Stimulated activated CD4-positive, alpha-beta T cell treated with anti-CD3 and anti-CD28 coated beads, Interleukin-15, amount 100 ng/mL, for 24 hours (primary cell): Measurements from ENCODE around the gene MBD6.
"Not testable (repeated sequence)": the region's sequence is repeated elsewhere in the genome, so short reads cannot be mapped to it uniquely, and the experiment has no call there.

Experiments
- DNase-seq: peaks from one replicate; pipeline ENCODE4 v3.0.0-alpha.2; 2020

The MBD6 gene

DNA sequence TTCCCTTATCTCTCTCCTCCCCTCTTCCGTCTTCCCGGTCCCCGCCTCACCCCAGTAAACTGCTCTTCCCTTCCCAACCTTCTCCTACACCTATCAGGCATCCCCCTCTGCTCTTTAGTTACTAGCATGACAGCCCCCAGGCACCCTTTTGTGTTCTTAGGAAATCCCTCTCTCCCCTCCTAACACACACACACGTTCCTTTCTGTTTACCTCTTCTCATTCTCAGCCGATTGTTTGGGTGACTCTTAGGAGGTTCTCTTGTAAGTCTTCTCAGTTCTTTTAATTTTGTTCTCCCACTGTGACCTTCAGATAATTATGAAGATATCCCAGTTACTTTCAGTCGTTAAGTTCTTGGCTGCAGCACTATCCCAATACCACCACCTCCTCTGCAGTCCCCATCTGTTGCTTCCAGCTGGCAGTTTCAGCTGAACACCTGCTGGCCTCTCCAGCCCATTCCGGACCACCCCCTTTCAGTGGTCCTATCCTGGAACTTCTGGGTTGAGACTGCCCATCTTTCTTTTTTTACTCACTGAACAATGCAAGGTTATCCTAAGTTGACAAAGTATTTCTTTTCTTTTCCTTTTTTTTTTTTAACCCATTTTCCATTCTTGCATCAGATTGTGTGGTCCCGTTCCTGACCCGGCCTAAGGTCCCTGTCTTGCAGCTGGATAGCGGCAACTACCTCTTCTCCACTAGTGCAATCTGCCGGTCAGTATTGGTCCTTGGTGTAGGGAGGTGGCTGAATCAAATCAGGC lies 34.0 kb upstream of the MBD6 start:
- no peak for DNase-seq

DNA sequence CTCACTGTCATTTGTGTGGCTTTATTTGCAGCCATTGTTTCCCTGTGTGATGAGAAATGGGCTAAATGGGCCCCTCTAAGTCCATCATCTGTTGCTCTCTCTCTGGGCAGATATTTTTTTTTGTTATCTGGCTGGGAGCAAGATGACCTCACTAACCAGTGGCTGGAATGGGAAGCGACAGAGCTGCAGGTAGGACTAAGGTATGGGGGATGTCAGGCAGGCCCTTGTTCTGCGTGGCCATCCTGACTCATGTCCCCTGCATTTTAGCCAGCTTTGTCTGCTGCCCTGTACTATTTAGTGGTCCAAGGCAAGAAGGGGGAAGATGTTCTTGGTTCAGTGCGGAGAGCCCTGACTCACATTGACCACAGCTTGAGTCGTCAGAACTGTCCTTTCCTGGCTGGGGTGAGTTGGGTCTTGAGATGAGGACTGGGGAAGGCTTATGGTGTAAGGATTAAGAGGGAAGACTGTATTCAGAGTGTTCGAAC lies 33.4 kb upstream of the MBD6 start:
- DNase-seq, result no peak

DNA sequence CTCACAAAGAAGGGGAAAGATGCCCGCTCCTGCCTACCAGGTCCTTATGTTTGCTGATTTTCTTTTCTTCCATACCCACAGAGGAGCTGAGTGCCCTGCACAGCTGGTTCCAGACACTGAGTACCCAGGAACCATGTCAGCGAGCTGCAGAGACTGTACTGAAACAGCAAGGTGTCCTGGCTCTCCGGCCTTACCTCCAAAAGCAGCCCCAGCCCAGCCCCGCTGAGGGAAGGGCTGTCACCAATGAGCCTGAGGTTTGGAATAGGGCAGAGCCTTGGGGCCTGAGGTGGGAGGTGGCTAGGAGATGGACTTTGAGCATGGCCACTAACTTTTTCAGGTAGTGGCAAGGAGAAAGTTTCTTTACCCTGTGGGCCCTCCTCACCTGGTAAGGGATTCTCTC lies 32.5 kb upstream of the MBD6 start:
- no peak for DNase-seq

DNA sequence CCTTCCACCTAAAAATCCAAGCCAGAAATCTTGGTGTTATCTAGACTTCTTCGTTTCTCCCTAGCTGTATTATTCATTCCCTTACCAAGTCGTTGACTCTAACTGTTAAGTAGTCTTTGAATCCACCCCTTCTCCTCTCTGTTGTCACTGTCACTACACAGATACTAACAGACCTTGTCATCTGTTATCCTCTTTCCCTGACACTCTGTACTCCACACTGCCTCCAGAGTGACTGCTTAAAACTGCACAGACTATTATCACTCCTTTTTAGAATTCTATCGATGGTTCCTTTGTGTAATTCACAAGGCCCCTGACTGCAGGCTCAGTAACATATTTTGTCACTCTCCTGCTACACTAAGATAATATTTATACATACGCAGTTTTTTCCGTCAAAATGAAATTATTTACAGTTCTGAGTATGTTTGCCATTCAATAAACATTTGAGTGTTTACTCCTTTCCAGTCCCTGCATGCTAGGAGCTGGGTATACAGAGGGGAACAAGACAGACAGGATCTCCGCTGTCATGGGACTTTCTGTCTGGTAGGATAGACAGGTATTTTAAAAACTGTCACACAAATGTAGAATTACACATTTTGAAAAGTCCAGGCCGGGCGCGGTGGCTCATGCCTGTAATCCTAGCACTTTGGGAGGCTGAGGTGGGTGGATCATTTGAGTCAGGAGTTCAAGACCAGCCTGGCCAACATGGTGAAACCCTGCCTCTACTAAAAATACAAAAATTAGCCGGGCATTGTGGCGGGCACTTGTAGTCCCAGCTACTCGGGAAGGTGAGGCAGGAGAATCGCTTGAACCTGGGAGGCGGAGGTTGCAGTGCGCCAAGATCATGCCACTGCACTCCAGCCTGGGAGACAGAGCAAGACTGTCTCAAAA lies 31.0 kb upstream of the MBD6 start:
- DNase-seq, result no peak

DNA sequence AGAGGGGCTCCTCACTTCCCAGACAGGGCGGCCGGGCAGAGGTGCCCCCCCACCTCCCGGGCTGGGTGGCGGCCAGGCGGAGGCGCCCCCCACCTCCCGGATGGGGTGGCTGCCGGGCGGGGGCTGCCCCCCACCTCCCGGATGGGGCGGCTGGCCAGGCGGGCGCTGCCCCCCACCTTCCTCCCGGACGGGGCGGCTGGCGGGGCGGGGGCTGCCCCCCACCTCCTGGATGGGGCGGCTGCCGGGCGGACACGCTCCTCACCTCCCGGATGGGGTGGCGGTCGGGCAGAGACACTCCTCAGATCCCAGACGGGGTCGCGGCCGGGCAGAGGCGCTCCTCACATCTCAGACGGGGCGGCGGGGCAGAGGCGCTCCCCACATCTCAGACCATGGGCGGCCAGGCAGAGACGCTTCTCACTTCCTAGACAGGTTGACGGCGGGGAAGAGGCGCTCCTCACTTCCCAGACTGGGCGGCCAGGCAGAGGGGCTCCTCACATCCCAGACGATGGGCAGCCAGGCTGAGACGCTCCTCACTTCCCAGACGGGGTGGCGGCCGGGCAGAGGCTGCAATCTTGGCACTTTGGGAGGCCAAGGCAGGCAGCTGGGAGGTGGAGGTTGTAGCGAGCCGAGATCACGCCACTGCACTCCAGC lies 27.4 kb upstream of the MBD6 start:
- not testable (repeated sequence) for DNase-seq

DNA sequence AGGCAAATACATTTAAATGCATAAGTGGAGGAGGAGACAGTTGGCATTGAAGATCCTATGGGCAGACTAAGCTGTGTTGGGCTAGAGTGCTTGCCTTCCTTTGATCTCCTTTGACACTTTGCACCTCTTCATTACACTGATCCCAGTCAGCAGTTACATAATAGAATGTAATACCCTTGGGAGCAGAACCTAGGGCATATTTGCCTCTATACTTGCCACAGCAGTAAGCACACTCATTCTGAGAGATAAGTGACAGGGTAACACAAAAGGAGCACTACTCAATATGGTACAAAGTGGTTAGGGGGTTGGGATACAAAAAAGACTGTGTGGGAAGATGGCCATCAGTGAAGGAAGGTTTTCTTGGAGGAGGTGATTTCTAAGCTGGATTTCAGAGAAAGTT lies 25.8 kb upstream of the MBD6 start:
- no peak for DNase-seq

DNA sequence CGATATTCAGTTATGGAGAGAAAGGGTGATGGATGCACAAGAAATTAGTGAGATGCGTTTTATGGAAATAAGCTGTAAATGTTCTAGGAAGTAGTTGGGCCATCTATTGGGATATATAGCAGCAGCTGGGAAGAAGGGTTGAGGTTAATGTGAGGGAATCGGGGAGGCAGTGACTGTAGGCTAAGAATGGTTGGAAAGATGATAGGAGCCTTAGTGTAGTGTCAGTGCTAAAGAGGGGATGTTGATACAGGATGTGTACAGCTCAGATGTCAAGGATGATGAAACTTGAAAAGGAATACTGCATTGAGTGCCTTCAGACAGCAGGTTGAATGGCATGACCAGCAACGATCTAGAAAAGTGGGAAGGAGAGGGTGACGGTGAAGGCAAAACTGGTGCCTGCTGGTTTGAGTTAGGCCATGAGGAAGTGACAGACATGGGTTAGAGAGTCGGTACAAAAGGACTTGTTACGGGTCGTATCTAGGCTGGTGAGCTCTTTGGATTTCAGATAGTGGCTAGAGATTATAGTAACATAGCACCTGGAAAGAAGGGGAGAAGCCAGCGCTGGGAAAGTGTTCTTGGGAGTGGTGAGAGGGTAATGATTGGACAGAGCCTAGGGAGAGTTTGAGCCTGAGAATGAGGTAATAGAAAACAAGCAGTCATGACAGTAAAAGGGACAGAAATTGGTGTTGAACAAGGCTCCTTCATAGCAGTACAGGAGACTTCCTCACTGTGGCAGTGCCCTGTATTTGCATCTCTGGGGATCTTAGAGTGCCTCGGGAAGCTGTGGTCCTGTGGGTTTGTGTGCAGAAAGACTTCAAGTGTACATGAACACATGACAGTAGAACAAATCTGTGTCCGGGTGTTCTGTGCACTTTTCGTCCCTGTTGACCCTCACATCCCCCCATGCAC lies 25.1 kb upstream of the MBD6 start:
- no peak for DNase-seq

DNA sequence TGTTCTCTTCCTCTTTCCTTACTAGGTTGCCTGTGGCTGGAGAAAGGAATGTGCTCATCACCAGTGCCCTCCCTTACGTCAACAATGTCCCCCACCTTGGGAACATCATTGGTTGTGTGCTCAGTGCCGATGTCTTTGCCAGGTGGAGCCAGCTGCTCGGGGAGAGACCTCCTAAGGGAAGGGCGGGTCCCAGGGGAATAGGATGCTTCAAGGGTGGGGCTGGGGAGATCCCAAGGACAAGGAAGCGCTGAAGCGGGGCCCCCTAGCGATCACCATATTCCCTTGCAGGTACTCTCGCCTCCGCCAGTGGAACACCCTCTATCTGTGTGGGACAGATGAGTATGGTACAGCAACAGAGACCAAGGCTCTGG lies 24.5 kb upstream of the MBD6 start:
- no peak for DNase-seq

DNA sequence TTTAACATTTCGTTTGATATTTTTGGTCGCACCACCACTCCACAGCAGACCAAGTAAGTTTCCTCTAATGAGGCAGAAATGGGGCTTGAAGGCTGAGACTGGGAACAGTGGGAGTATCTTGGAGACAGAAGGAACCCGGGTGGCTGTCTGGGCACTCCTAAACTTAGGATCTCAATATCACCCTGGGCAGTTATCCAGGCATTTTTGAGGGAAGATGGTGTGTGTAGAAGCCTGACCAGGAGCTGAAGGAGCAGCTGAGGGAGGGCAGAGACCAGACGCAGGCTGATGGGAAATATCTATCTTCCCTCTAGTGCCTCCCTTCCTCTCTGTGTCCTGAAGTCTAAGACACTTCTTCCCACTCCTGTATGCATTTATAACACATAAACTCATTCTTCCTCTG lies 24.1 kb upstream of the MBD6 start:
- no peak for DNase-seq

DNA sequence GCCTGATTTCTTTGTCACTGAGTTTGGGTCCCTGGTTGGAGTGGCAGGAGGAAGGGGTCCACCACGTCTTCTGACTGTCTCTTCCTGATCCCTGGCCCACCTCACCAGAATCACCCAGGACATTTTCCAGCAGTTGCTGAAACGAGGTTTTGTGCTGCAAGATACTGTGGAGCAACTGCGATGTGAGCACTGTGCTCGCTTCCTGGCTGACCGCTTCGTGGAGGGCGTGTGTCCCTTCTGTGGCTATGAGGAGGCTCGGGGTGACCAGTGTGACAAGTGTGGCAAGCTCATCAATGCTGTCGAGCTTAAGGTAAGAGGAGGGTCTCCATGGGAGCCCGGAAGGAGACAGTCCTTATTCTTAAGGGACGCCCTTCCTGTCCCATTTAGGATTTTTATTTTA lies 22.4 kb upstream of the MBD6 start:
- DNase-seq, result no peak

DNA sequence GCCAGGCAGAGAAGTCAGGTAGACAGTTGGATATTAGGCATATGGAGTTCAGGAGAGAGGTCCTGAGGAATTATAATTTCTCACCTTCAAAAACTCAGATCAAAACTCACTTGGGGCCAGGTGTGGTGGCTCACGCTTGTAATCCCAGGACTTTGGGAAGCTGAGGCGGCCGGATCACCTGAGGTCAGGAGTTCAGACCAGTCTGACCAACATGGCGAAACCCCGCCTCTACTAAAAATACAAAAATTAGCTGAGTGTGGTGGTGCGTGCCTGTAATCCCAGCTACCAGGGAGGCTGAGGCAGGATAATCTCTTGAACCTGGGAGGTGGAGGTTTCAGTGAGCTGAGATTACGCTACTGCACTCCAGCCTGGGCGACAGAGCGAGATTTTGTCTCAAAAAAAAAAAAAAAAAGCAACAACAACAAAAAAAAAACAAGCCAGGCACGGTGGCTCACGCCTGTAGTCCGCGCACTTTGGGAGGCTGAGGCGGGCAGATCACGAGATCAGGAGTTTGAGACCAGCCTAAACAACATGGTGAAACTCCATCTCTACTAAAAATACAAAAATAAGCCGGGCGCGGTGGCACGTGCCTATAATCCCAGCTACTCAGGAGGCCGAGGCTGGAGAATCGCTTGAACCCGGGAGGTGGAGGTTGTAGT lies 20.2 kb upstream of the MBD6 start:
- DNase-seq, result not testable (repeated sequence)

DNA sequence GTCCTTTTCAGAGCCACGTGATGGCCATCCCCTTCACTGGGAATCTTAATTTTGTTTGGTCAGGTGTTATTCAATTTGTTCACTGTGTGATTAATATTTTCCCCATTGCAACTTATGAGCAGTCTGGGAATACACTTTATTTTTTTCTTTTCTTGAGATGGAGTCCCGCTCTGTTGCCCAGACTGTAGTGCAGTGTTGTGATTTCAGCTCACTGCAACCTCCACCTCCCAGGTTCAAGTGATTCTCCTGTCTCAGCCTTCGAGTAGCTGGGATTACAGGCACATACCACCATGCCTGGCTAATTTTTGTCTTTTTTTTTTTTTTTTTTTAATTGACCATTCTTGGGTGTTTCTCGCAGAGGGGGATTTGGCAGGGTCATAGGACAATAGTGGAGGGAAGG lies 16.1 kb upstream of the MBD6 start:
- not testable (repeated sequence) for DNase-seq

DNA sequence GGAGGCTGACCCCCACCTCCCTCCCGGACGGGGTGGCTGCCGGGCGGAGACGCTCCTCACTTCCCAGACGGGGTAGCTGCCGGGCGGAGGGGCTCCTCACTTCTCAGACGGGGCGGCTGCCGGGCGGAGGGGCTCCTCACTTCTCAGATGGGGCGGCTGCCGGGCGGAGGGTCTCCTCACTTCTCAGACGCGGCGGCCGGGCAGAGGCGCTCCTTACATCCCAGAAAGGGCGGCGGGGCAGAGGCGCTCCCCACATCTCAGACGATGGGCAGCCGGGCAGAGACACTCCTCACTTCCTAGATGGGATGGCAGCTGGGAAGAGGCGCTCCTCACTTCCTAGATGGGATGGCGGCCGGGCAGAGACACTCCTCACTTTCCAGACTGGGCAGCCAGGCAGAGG lies 14.8 kb upstream of the MBD6 start:
- not testable (repeated sequence) for DNase-seq

DNA sequence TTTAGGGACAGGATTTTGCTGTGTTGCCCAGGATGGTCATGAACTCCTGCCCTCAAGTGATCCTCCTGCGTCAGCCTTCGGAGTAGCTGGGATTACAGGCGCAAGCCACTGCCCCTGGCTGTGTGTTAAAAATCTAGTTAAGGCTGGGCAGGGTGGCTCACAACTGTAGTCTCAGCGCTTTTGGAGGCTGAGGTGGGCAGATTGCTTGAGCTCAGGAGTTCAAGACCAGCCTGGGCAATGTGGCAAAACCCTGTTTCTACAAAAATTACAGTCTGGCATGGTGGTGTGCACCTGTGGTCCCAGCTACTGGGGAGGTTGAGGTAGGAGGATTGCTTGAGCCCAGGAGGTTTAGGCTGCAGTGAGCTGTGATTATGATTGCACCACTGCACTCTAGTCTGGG lies 11.5 kb upstream of the MBD6 start:
- no peak for DNase-seq

DNA sequence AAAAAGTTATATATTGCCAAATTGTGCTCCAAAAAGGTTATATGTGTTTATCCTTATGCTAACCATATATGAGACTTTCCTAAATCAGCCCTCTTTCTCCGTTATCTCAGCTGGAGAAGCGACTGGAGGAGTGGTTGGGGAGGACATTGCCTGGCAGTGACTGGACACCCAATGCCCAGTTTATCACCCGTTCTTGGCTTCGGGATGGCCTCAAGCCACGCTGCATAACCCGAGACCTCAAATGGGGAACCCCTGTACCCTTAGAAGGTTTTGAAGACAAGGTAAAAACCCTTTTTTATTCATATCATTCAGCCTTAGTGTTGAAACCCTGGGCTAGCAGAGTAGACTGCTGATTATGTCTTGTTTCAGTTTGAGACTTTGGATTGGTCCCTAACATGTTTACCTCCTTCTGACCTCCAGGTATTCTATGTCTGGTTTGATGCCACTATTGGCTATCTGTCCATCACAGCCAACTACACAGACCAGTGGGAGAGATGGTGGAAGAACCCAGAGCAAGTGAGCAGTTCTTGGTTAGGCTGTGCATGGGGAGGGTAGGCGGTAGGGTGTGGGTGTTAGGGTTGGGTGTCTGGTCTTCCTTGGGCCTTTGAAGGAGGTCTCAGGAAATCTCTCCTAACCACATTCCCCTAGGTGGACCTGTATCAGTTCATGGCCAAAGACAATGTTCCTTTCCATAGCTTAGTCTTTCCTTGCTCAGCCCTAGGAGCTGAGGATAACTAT lies 10.9 kb upstream of the MBD6 start:
- DNase-seq, result no peak

DNA sequence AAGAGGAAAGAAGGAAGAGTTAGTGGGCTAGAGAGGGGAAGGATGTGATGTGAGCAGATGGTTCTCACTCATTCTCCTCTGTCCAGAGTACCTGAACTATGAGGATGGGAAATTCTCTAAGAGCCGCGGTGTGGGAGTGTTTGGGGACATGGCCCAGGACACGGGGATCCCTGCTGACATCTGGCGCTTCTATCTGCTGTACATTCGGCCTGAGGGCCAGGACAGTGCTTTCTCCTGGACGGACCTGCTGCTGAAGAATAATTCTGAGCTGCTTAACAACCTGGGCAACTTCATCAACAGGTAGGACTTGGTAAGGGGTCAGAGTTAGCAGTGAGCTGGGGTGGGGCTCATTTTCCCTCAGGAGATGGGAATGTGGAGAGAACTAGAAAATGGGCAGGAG lies 10.0 kb upstream of the MBD6 start:
- DNase-seq, result no peak

DNA sequence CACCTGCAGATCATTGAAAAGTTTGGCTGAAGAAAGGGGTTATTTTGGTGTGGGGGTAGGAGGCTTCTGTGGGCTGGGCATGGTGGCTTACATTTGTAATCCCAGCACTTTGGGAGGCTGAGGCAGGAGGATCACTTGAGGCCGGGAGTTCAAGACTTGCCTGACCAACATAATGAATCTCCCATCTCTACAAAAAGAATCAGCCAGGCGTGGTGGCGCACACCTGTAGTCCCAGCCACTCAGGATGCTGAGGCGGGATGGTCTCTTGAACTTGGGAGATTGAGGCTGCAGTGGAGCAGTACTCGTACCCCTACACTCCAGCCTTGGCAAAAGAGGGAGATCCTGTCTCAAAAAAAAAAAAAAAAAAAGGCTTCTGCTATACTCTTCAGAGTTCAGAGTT lies 9.4 kb upstream of the MBD6 start:
- DNase-seq, result no peak

DNA sequence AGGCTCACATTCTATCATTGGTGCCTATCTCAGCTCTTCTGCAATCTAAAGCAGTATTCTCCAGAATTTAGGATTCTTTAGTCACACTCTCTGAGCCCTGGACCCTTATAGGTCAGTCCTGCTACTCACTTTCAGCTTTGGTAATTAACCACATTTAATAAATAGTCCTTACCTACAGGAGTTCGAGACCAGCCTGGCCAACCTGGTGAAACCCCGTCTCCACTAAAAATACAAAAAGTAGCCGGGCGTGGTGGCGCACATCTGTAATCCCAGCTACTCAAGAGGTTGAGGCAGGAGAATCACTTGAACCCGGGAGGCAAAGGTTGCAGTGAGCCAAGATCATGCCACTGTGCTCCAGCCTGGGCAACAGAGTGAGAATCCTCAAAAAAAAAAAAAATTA lies 8.9 kb upstream of the MBD6 start:
- not testable (repeated sequence) for DNase-seq

DNA sequence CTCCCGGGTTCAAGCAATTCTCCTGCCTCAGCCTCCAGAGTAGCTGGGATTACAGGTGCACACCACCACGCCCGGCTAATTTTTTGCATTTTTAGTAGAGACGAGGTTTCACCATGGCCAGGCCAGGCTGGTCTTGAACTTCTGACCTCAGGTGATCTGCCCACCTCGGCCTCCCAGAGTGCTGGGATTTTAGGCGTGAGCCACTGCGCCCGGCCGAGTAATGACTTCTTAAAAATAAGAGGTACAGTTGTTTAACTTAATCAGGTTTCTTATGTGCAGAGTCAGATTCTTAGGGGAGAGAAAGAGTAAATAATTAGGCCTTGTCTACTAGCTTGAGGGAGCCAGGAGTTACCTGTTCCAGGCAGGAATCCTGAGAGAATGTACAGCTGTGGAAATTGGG lies 8.4 kb upstream of the MBD6 start:
- not testable (repeated sequence) for DNase-seq

DNA sequence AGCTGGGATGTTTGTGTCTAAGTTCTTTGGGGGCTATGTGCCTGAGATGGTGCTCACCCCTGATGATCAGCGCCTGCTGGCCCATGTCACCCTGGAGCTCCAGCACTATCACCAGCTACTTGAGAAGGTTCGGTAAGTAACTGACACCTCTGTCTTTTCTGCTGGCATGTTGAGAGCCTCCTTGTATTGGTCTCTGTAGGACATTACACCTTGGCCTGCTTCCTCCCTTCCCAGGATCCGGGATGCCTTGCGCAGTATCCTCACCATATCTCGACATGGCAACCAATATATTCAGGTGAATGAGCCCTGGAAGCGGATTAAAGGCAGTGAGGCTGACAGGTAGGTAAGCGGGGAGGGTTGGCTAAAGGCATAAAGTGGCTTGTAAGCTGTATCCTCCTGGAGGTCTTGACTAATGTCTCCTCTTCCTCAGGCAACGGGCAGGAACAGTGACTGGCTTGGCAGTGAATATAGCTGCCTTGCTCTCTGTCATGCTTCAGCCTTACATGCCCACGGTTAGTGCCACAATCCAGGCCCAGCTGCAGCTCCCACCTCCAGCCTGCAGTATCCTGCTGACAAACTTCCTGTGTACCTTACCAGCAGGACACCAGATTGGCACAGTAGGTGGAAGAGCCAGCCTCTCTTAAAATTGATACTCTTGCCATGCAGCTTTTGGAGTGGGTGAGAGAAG lies 7.8 kb upstream of the MBD6 start:
- DNase-seq, result no peak
